ENCODE measurements around the gene EIF3A. TPM values are rescaled to one million over a fixed set of nuclear protein-coding genes. Genes with fewer than 3 reads are reported as not detected.

EIF3A gene
- polyA plus RNA-seq, 1 experiment = 55.7 TPM

DNA sequence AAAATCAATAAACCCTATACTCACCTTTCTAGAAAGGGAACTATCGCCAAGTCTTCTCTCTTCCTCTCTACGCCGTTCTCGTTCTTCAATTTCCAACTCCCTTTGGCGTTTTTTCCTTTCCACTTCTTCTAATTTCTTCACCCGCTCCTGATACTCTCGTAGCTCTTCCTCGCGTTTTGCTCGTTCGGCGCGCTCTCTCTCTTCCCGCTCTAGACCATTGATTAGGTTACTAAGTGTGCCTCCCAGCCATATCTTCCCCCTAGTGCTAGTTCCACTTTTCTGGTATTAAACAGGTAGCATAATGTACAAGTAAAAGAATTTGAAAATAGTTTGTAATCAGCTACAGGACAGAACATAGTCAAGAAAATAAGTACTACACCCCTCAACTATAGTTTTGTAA lies 30.8 kb downstream of the EIF3A start:
- POLR2A ChIA-PET = no interaction called here
- TF ChIP-seq, protein P1, sequence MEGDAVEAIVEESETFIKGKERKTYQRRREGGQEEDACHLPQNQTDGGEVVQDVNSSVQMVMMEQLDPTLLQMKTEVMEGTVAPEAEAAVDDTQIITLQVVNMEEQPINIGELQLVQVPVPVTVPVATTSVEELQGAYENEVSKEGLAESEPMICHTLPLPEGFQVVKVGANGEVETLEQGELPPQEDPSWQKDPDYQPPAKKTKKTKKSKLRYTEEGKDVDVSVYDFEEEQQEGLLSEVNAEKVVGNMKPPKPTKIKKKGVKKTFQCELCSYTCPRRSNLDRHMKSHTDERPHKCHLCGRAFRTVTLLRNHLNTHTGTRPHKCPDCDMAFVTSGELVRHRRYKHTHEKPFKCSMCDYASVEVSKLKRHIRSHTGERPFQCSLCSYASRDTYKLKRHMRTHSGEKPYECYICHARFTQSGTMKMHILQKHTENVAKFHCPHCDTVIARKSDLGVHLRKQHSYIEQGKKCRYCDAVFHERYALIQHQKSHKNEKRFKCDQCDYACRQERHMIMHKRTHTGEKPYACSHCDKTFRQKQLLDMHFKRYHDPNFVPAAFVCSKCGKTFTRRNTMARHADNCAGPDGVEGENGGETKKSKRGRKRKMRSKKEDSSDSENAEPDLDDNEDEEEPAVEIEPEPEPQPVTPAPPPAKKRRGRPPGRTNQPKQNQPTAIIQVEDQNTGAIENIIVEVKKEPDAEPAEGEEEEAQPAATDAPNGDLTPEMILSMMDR (IDR thresholded peaks at IDR 0.05; ENCODE audit: low read depth, low read length) = no peak
- no peaks in the 10 kb centered on the region for H3K9me3 ChIP-seq (ENCODE audit: control insufficient read depth, insufficient read depth, low read length)
- H3K27me3 ChIP-seq (ENCODE audit: control insufficient read depth, insufficient read depth, low read length) = no peaks in the 10 kb centered on the region
- H3K4me3 ChIP-seq (ENCODE audit: low read depth, low read length) = no peak overlapping the region
- H3K27ac ChIP-seq (ENCODE audit: low read depth, low read length) = no peak overlapping the region
- DNase-seq (ENCODE audit: low read depth, low spot score) = no peak
- CTCF ChIA-PET = no interaction called here

DNA sequence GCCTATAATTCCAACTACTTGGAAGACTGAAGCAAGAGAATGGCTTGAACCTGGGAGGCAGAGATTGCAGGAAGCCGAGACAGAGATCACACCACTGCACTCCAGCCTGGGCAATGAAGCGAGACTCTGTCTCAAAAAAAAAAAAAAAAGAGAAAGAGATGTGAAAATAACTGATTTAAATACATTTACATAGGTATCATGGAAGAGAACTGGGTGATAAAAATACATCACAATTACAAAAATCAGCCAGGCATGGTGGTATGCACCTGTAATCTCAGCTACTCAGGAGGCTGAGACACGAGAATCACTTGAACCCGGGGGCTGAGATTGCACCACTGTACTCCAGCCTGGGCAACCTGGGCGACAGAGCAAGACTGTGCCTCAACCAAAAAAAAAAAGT lies 31.3 kb downstream of the EIF3A start:
- no peak for DNase-seq (ENCODE audit: low read depth, low spot score)
- Histone ChIP-seq H3K27ac (ENCODE audit: low read depth, low read length) (no peak overlapping the region), H3K9me3 (ENCODE audit: control insufficient read depth, insufficient read depth, low read length) (no peaks in the 10 kb centered on the region), H3K4me3 (ENCODE audit: low read depth, low read length) (no peak overlapping the region), H3K27me3 (ENCODE audit: control insufficient read depth, insufficient read depth, low read length) (no peaks in the 10 kb centered on the region)
- CTCF ChIA-PET = no interaction called here
- POLR2A ChIA-PET = no interaction called here
- TF ChIP-seq, protein P1 (IDR thresholded peaks at IDR 0.05; ENCODE audit: low read depth, low read length) = no peak

DNA sequence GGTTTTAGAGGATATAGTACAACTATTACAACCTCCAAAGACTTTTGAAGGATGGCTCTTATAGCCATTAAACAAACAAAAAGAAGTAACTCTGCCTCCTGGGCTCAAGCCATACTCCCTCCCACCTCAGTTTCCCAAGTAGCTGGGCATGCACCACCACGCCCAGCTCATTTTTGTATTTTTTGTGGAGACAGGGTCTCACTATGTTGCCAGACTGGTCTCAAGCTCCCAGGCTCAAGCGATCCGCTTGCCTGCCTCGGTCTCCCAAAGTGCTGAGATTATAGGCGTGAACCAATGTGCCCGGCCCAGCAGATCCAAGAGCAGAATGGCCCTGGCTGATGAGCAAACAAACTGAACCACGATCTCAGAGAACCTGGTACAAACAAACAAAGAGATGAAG lies 35.1 kb downstream of the EIF3A start:
- DNase-seq (ENCODE audit: low read depth, low spot score) = no peak
- ChIA-PET CTCF (no interaction called here), POLR2A (no interaction called here)
- Histone ChIP-seq H3K27me3 (ENCODE audit: control insufficient read depth, insufficient read depth, low read length) (no peaks in the 10 kb centered on the region), H3K4me3 (ENCODE audit: low read depth, low read length) (no peak overlapping the region), H3K9me3 (ENCODE audit: control insufficient read depth, insufficient read depth, low read length) (no peaks in the 10 kb centered on the region), H3K27ac (ENCODE audit: low read depth, low read length) (no peak overlapping the region)
- TF ChIP-seq, protein P1 (IDR thresholded peaks at IDR 0.05; ENCODE audit: low read depth, low read length) = no peak

DNA sequence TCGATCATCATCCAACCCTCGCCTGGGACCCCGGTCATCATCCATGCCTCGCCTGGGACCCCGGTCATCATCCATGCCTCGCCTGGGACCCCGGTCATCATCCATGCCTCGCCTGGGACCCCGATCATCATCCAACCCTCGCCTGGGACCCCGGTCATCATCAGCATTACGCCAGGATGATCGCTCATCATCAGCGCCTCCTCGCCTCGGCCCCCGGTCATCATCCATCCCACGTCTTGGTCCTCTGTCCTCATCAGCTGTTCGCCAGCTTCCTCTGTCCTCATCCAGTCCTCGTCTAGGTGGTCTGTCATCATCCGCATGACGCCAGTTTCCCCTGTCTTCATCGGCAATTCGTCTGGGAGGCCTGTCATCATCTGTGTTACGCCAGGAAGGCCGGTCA lies 38.4 kb downstream of the EIF3A start:
- no peaks in the 10 kb centered on the region for H3K9me3 ChIP-seq (ENCODE audit: control insufficient read depth, insufficient read depth, low read length)
- TF ChIP-seq, protein P1 (IDR thresholded peaks at IDR 0.05; ENCODE audit: low read depth, low read length) = no peak
- ChIA-PET CTCF (no interaction called here), POLR2A (no interaction called here)
- no peak overlapping the region for H3K4me3 ChIP-seq (ENCODE audit: low read depth, low read length)
- no peak overlapping the region for H3K27ac ChIP-seq (ENCODE audit: low read depth, low read length)
- no peaks in the 10 kb centered on the region for H3K27me3 ChIP-seq (ENCODE audit: control insufficient read depth, insufficient read depth, low read length)
- DNase-seq (ENCODE audit: low read depth, low spot score) = no peak

DNA sequence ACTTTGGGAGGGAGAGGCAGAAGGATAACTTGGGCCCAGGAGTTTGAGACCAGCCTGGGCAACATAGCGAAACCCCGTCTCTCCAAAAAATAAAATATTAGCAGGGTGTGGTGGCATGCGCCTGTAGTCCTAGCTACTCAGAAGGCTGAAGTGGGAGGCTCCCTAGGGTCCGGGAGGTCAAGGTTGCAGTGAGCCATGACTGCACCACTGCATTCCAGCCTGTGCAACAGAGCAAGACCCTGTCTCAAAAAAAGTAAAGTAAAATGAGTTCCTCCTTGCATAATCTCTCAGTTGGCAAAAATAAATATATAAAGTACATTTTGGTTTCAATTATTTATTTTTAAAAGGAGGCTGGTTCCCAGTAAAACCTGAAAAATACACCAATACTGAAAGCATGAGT lies 39.3 kb downstream of the EIF3A start:
- no peaks in the 10 kb centered on the region for H3K9me3 ChIP-seq (ENCODE audit: control insufficient read depth, insufficient read depth, low read length)
- TF ChIP-seq, protein P1 (IDR thresholded peaks at IDR 0.05; ENCODE audit: low read depth, low read length) = no peak
- ChIA-PET CTCF (no interaction called here), POLR2A (no interaction called here)
- H3K27ac ChIP-seq (ENCODE audit: low read depth, low read length) = no peak overlapping the region
- DNase-seq (ENCODE audit: low read depth, low spot score) = no peak
- no peaks in the 10 kb centered on the region for H3K27me3 ChIP-seq (ENCODE audit: control insufficient read depth, insufficient read depth, low read length)
- H3K4me3 ChIP-seq (ENCODE audit: low read depth, low read length) = no peak overlapping the region

Data from AG04450 (cell line).